IMR-90 (cell line): Measurements from ENCODE around the gene NF2. TPM values are rescaled to one million over a fixed set of nuclear protein-coding genes. Genes with fewer than 3 reads are reported as not detected.

Source experiments
- ATAC-seq: fragments of 200-7000 bp; cut with Tn5 transposase; 2 replicates; pipeline ENCODE4 v1.9.1; 2020; ENCODE audit warnings: low read depth, mild to moderate bottlenecking, moderate library complexity
- BruUV-seq: library from RNA; stranded (reverse); fragments of 400-500 nt; replicated peaks from 2 replicates; lab custom pipeline; 2021; lab: Mats Ljungman, UMichigan
- CTCF ChIA-PET: fragments of 300-600 bp; formaldehyde crosslinking; extraction: SDS; loops from one replicate; lab custom pipeline; 2021; ENCODE audit warnings: antibody characterized with exemption; lab: Yijun Ruan, JAX
- POLR2A ChIA-PET: fragments of 300-600 bp; sonication (Branson Sonifier 250); formaldehyde crosslinking; loops from one replicate; lab custom pipeline; 2022; ENCODE audit warnings: antibody characterized with exemption; ENCODE audit not compliant: unreplicated experiment; lab: Charles Lee
- DNase-seq: peaks from one replicate; pipeline ENCODE4 v3.0.0; 2013
- H2AFZ ChIP-seq: replicated peaks from 2 replicates; pipeline ENCODE3; 2013; ENCODE audit warnings: low read length, mild to moderate bottlenecking; ENCODE audit not compliant: poor library complexity
- H2AK5ac ChIP-seq: 2 replicates; pipeline ENCODE4 v1.6.1; 2013; ENCODE audit warnings: low read depth, low read length, inconsistent platforms
- H2AK9ac ChIP-seq: replicated peaks from 2 replicates; pipeline ENCODE3; 2013; ENCODE audit warnings: mild to moderate bottlenecking, low read depth, low read length, moderate library complexity; ENCODE audit not compliant: poor library complexity
- H2BK120ac ChIP-seq: 2 replicates; pipeline ENCODE4 v1.6.1; 2013; ENCODE audit warnings: low read depth, low read length, inconsistent platforms
- H2BK15ac ChIP-seq: 3 replicates; pipeline ENCODE4 v1.6.1; 2013; ENCODE audit warnings: low read depth, low read length, inconsistent platforms
- H2BK20ac ChIP-seq: 2 replicates; pipeline ENCODE4 v1.6.1; 2013; ENCODE audit warnings: low read depth, mild to moderate bottlenecking, inconsistent platforms, low read length, moderate library complexity
- H2BK5ac ChIP-seq: 2 replicates; pipeline ENCODE4 v1.6.1; 2013; ENCODE audit warnings: mild to moderate bottlenecking, low read depth, low read length, inconsistent platforms; ENCODE audit not compliant: poor library complexity, severe bottlenecking
- H3K14ac ChIP-seq: replicated peaks from 2 replicates; pipeline ENCODE4 v1.6.1; 2013; ENCODE audit warnings: low read depth, low read length, inconsistent platforms
- H3K18ac ChIP-seq: 2 replicates; pipeline ENCODE4 v1.6.1; 2013; ENCODE audit warnings: low read depth, low read length, control low read depth
- H3K23ac ChIP-seq: 2 replicates; pipeline ENCODE4 v1.6.1; 2013; ENCODE audit warnings: low read depth, low read length, inconsistent platforms
- H3K27ac ChIP-seq: 2 replicates; pipeline ENCODE4 v1.5.1; 2013; ENCODE audit warnings: mild to moderate bottlenecking, control low read depth, low read length; ENCODE audit not compliant: insufficient read depth
- H3K27me3 ChIP-seq: 2 replicates; pipeline ENCODE4 v1.6.1; 2013; ENCODE audit warnings: low read length; ENCODE audit not compliant: control insufficient read depth, insufficient read depth
- H3K36me3 ChIP-seq: 2 replicates; pipeline ENCODE4 v1.6.1; 2013; ENCODE audit warnings: low read length, mixed read lengths; ENCODE audit not compliant: control insufficient read depth, insufficient read depth
- H3K4ac ChIP-seq: 2 replicates; pipeline ENCODE4 v1.6.1; 2013; ENCODE audit warnings: low read depth, low read length, inconsistent platforms
- H3K4me1 ChIP-seq: 2 replicates; pipeline ENCODE4 v1.6.1; 2013; ENCODE audit warnings: low read length, mixed read lengths; ENCODE audit not compliant: control insufficient read depth, insufficient read depth
- H3K4me2 ChIP-seq: 2 replicates; pipeline ENCODE4 v1.6.1; 2013; ENCODE audit warnings: low read depth, mild to moderate bottlenecking, control low read depth, low read length, moderate library complexity
- H3K4me3 ChIP-seq: 2 replicates; pipeline ENCODE4 v1.5.1; 2013; ENCODE audit warnings: low read depth, mild to moderate bottlenecking, control low read depth, low read length, moderate library complexity; ENCODE audit not compliant: insufficient read depth
- H3K56ac ChIP-seq: 2 replicates; pipeline ENCODE4 v1.6.1; 2013; ENCODE audit warnings: low read length, inconsistent platforms; ENCODE audit not compliant: insufficient read depth; ENCODE audit errors: extremely low read depth
- H3K79me1 ChIP-seq, 2 experiments: 2 replicates each; pipeline ENCODE4 v1.6.1; 2013; ENCODE audit warnings: low read length in 2 of 2, inconsistent platforms in 1 of 2, low read depth in 1 of 2
- H3K9ac ChIP-seq: 2 replicates; pipeline ENCODE4 v1.6.1; 2013; ENCODE audit warnings: low read depth, low read length, control low read depth
- H3K9me1 ChIP-seq: 2 replicates; pipeline ENCODE4 v1.6.1; 2013; ENCODE audit warnings: low read length, inconsistent platforms; ENCODE audit not compliant: insufficient read depth
- H3K9me3 ChIP-seq: 2 replicates; pipeline ENCODE4 v1.6.1; 2013; ENCODE audit warnings: low read length; ENCODE audit not compliant: control insufficient read depth, insufficient read depth
- H4K20me1 ChIP-seq: 2 replicates; pipeline ENCODE4 v1.6.1; 2013; ENCODE audit warnings: low read length, inconsistent platforms; ENCODE audit not compliant: insufficient read depth
- H4K5ac ChIP-seq: 2 replicates; pipeline ENCODE4 v1.6.1; 2013; ENCODE audit warnings: mild to moderate bottlenecking, low read depth, low read length, control low read depth
- H4K8ac ChIP-seq, 2 experiments: 2 replicates each; pipeline ENCODE4 v1.6.1; 2013; ENCODE audit warnings: low read depth in 2 of 2, low read length in 2 of 2, control low read depth in 1 of 2, inconsistent platforms in 1 of 2
- H4K91ac ChIP-seq: 2 replicates; pipeline ENCODE4 v1.6.1; 2013; ENCODE audit warnings: low read depth, low read length, inconsistent platforms; ENCODE audit not compliant: insufficient read depth
- BHLHE40 ChIP-seq: fragments of 150-350 bp; IDR thresholded peaks from 2 replicates; pipeline ENCODE4 v1.6.1; 2016; ENCODE audit warnings: mild to moderate bottlenecking, low read depth, low read length
- CEBPB ChIP-seq: IDR thresholded peaks from 2 replicates; pipeline ENCODE4 v1.6.1; 2012; ENCODE audit warnings: low read depth, low read length, improper control_type of control experiment
- CHD1 ChIP-seq: IDR thresholded peaks from 2 replicates; pipeline ENCODE4 v1.6.1; 2012; ENCODE audit warnings: low read depth, low read length, improper control_type of control experiment
- ELK1 ChIP-seq: fragments of 150-350 bp; IDR thresholded peaks from 2 replicates; pipeline ENCODE4 v1.6.1; 2016; ENCODE audit warnings: low read depth, mild to moderate bottlenecking, low read length, moderate library complexity, borderline replicate concordance
- MAFK ChIP-seq: IDR thresholded peaks from 2 replicates; pipeline ENCODE4 v1.6.1; 2012; ENCODE audit warnings: low read depth, low read length, improper control_type of control experiment
- MXI1 ChIP-seq: IDR thresholded peaks from 2 replicates; pipeline ENCODE4 v1.6.1; 2012; ENCODE audit warnings: low read depth, mild to moderate bottlenecking, low read length, moderate library complexity, borderline replicate concordance
- NFE2L2 ChIP-seq: fragments of 150-350 bp; IDR thresholded peaks from 2 replicates; pipeline ENCODE4 v1.6.1; 2016; ENCODE audit warnings: low read depth, mild to moderate bottlenecking, low read length
- POLR2A ChIP-seq: IDR thresholded peaks from 2 replicates; pipeline ENCODE4 v1.6.1; 2012; ENCODE audit warnings: mild to moderate bottlenecking, low read depth, low read length
- RCOR1 ChIP-seq: IDR thresholded peaks from 2 replicates; pipeline ENCODE4 v1.6.1; 2012; ENCODE audit warnings: mild to moderate bottlenecking, low read length, improper control_type of control experiment; ENCODE audit not compliant: insufficient replicate concordance
- RFX5 ChIP-seq: IDR thresholded peaks from 2 replicates; pipeline ENCODE4 v1.8.0; 2012; ENCODE audit warnings: low read depth, mild to moderate bottlenecking, low read length, moderate library complexity
- SMC3 ChIP-seq: fragments of 150-350 bp; IDR thresholded peaks from 2 replicates; pipeline ENCODE4 v1.6.1; 2016; ENCODE audit warnings: low read depth, mild to moderate bottlenecking, antibody characterized with exemption, low read length, moderate library complexity
- USF2 ChIP-seq: fragments of 150-350 bp; IDR thresholded peaks from 2 replicates; pipeline ENCODE4 v1.6.1; 2017; ENCODE audit warnings: mild to moderate bottlenecking, antibody characterized with exemption, low read length, low read depth
- WGBS, 2 experiments: methylation state at CpG; one replicate each; pipeline versions ENCODE4 v1.1.5 to v1.1.7; 2013; ENCODE audit warnings: missing lambda C conversion rate in 2 of 2; ENCODE audit not compliant: insufficient read length in 1 of 2; ENCODE audit errors: extremely low coverage in 2 of 2; 5-methylcytosine and 5-hydroxymethylcytosine counted together
- dilution Hi-C: fragments of 300-500 bp; cut with HindIII; formaldehyde crosslinking; loops from one replicate; pipeline ENCODE4 v1.14.3; 2018; ENCODE audit warnings: low sequenced_read_pairs; ENCODE audit not compliant: unreplicated experiment
- in situ Hi-C: fragments of 300-500 bp; cut with MboI; formaldehyde crosslinking; loops from 3 replicates; pipeline ENCODE4 v1.14.3; 2019; ENCODE audit warnings: low sequenced_read_pairs, inconsistent platforms, mixed read lengths
- intact Hi-C: fragments of 100-400 bp; cut with micrococcal nuclease; formaldehyde crosslinking; loops from 2 replicates; pipeline ENCODE4 v1.10.0; 2022
- polyA plus RNA-seq, 3 experiments: library from polyadenylated mRNA; depleted of rRNA; stranded (reverse); fragments of >200 nt; gene quantifications; 2 replicates each; pipeline ENCODE4 v1.2.3, GENCODE V29; 2012; ENCODE audit warnings: low replicate concordance in 1 of 3
- total RNA-seq: library from RNA; depleted of rRNA; stranded (reverse); fragments of >200 nt; gene quantifications from 2 replicates; pipeline ENCODE4 v1.2.3, GENCODE V29; 2012
- TF ChIP-seq, protein P1 (sequence below): conservative IDR thresholded peaks from 2 replicates; pipeline ENCODE4 v1.5.1; 2012; ENCODE audit warnings: mild to moderate bottlenecking, low read depth, low read length, improper control_type of control experiment

NF2 gene
- total and polyA plus RNA-seq, 2 of the 4 experiments (the other 2 are of a cell fraction) = 59.0 to 151 TPM

GRCh38 chr22:29626497-29627195, 23.2 kb downstream of the NF2 start:
- Histone ChIP-seq H2BK120ac (peak overlapping the region; percentile 90), H2AK5ac (peak overlapping the region; percentile 75; the same call in 1 of the 2 replicates), H3K36me3 (peaks cover 1% of the 10 kb centered on the region; the same call in 1 of the 2 replicates), H3K9ac (peak overlapping the region; percentile 60; the same call in 1 of the 2 replicates), H3K4ac (peak overlapping the region; percentile 82), H3K14ac (peak overlapping the region; percentile 62; the same call in 1 of the 2 replicates), H2AK9ac (no peak overlapping the region), H3K27ac (peak overlapping the region; percentile 92), H3K79me1 (peaks cover 44 to 80% of the 10 kb centered on the region in 2 experiments), H4K91ac (peak overlapping the region; percentile 61), H2AFZ (no peak overlapping the region), H3K4me1 (peaks cover 32% of the 10 kb centered on the region), H4K8ac (peak overlapping the region; percentile 43 to 83; a peak in 3 of 4 replicates), H4K5ac (peak overlapping the region; percentile 66), H2BK5ac (peak overlapping the region; percentile 100), H3K4me3 (no peak overlapping the region), H3K23ac (peak overlapping the region; percentile 50; the same call in 1 of the 2 replicates), H2BK15ac (peak overlapping the region; percentile 60; the same call in 2 of the 3 replicates), H3K27me3 (no peaks in the 10 kb centered on the region), H3K56ac (no peak overlapping the region), H4K20me1 (peaks cover 11% of the 10 kb centered on the region; the same call in 1 of the 2 replicates), H3K9me3 (no peaks in the 10 kb centered on the region), H3K9me1 (peaks cover 30% of the 10 kb centered on the region), H2BK20ac (peak overlapping the region; percentile 57; the same call in 1 of the 2 replicates), H3K18ac (peak overlapping the region; percentile 77), H3K4me2 (peak overlapping the region; percentile 60)
- dilution Hi-C loops = no loop called here
- WGBS, 2 experiments = no CpG with 5 or more reads among the region's 3 CpGs
- DNase-seq = peak; percentile 91
- intact Hi-C loops = loop anchor here (5.0 kb wide), 2 partner anchors 34 to 74 kb away; partner anchors contain the start of gene THOC5
- ChIA-PET POLR2A (no interaction called here), CTCF (interaction anchor here (0.6 to 2.2 kb wide), 4 partner anchors 9 to 462 kb away, joined by 3 to 13 read pairs (median 5); no protein-coding TSS in a partner anchor)
- ATAC-seq = peak; percentile 51
- BruUV-seq = no TSS peak
- in situ Hi-C loops = no loop called here
- peak; percentile 37; the same call in 1 of the 2 replicates for TF ChIP-seq BHLHE40
- no peak for TF ChIP-seq SMC3
- TF ChIP-seq CEBPB = peak; percentile 95
- no peak for TF ChIP-seq NFE2L2
- no peak for TF ChIP-seq POLR2A
- no peak for TF ChIP-seq ELK1
- no peak for TF ChIP-seq USF2
- no peak for TF ChIP-seq RFX5
- TF ChIP-seq, protein P1, sequence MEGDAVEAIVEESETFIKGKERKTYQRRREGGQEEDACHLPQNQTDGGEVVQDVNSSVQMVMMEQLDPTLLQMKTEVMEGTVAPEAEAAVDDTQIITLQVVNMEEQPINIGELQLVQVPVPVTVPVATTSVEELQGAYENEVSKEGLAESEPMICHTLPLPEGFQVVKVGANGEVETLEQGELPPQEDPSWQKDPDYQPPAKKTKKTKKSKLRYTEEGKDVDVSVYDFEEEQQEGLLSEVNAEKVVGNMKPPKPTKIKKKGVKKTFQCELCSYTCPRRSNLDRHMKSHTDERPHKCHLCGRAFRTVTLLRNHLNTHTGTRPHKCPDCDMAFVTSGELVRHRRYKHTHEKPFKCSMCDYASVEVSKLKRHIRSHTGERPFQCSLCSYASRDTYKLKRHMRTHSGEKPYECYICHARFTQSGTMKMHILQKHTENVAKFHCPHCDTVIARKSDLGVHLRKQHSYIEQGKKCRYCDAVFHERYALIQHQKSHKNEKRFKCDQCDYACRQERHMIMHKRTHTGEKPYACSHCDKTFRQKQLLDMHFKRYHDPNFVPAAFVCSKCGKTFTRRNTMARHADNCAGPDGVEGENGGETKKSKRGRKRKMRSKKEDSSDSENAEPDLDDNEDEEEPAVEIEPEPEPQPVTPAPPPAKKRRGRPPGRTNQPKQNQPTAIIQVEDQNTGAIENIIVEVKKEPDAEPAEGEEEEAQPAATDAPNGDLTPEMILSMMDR = no peak
- TF ChIP-seq CHD1 = no peak
- TF ChIP-seq MXI1 = no peak
- no peak for TF ChIP-seq MAFK
- TF ChIP-seq RCOR1 = no peak
